GM12878 (cell line): ENCODE data around the gene FUT7. TPM values are rescaled to one million over a fixed set of nuclear protein-coding genes. Genes with fewer than 3 reads are reported as not detected.

Experiments used
- ATAC-seq: fragments of 200-7000 bp; cut with Tn5 transposase; 3 replicates; pipeline ENCODE4 v1.9.1; 2020; ENCODE audit warnings: mild to moderate bottlenecking, moderate library complexity
- BruUV-seq: library from RNA; stranded (reverse); fragments of 400-500 nt; replicated peaks from 2 replicates; lab custom pipeline; 2021; lab: Mats Ljungman, UMichigan
- CTCF ChIA-PET: fragments of 300-600 bp; sonication (Branson Sonifier 250); formaldehyde crosslinking; extraction: SDS; loops from one replicate; lab custom pipeline; 2021; ENCODE audit warnings: inconsistent platforms; lab: Yijun Ruan, JAX
- POLR2A ChIA-PET: fragments of 350-600 bp; formaldehyde crosslinking; extraction: SDS; loops from one replicate; lab custom pipeline; 2021; ENCODE audit warnings: inconsistent platforms; lab: Charles Lee
- RAD21 ChIA-PET: fragments of 300-600 bp; sonication (Branson Sonifier 250); formaldehyde crosslinking; loops from one replicate; lab custom pipeline; 2023; ENCODE audit warnings: antibody characterized with exemption; ENCODE audit not compliant: unreplicated experiment; lab: Charles Lee
- SMC1A ChIA-PET: fragments of 300-600 bp; sonication (Branson Sonifier 250); formaldehyde crosslinking; loops from one replicate; lab custom pipeline; 2023; ENCODE audit not compliant: unreplicated experiment, uncharacterized antibody; lab: Charles Lee
- DNase-seq: peaks from one replicate; pipeline ENCODE4 v3.0.0-alpha.2; 2011; ENCODE audit warnings: low read depth, low spot score
- FAIRE-seq: peaks from 3 replicates; lab custom pipeline; 2011; peaks lifted over from hg19 to GRCh38; lab: Jason Lieb, UNC
- H2AFZ ChIP-seq: 2 replicates; pipeline ENCODE4 v1.6.0; 2011; ENCODE audit warnings: low read depth, low read length, control low read depth; ENCODE audit not compliant: control insufficient read depth
- H3K27ac ChIP-seq: 2 replicates; pipeline ENCODE4 v1.5.1; 2011; ENCODE audit warnings: control low read depth; ENCODE audit not compliant: control insufficient read depth, insufficient read depth
- H3K27me3 ChIP-seq, 2 experiments: replicated peaks in 1 of 2; 2 replicates each; pipeline versions ENCODE4 v1.6.0 to v1.6.1; 2011; ENCODE audit warnings: low read length in 1 of 2; ENCODE audit not compliant: control insufficient read depth in 2 of 2, insufficient read depth in 2 of 2
- H3K36me3 ChIP-seq, 2 experiments: 2 replicates each; pipeline ENCODE4 v1.5.1; 2011; ENCODE audit warnings: low read length in 1 of 2; ENCODE audit not compliant: control insufficient read depth in 2 of 2, insufficient read depth in 2 of 2
- H3K4me1 ChIP-seq: 2 replicates; pipeline ENCODE4 v1.6.1; 2011; ENCODE audit warnings: mild to moderate bottlenecking, low read length, moderate library complexity, mixed read lengths; ENCODE audit not compliant: control insufficient read depth, insufficient read depth
- H3K4me2 ChIP-seq: 2 replicates; pipeline ENCODE4 v1.6.0; 2011; ENCODE audit warnings: control low read depth; ENCODE audit not compliant: control insufficient read depth, insufficient read depth
- H3K4me3 ChIP-seq: fragments of 200-600 bp; sonication (generic); 2 replicates; pipeline ENCODE4 v1.5.1; 2016
- H3K79me2 ChIP-seq: 2 replicates; pipeline ENCODE4 v1.6.0; 2011; ENCODE audit warnings: low read length; ENCODE audit not compliant: control insufficient read depth, insufficient read depth
- H3K9ac ChIP-seq: 2 replicates; pipeline ENCODE4 v1.8.0; 2011; ENCODE audit warnings: low read length, control low read depth, mixed read lengths; ENCODE audit not compliant: control insufficient read depth, insufficient read depth
- H3K9me3 ChIP-seq: replicated peaks from 3 replicates; pipeline ENCODE4 v1.5.1; 2011; ENCODE audit warnings: mild to moderate bottlenecking, low read length; ENCODE audit not compliant: control insufficient read depth, insufficient read depth
- H4K20me1 ChIP-seq: 2 replicates; pipeline ENCODE4 v1.6.0; 2011; ENCODE audit not compliant: control insufficient read depth, insufficient read depth
- EGR1 ChIP-seq, 2 experiments: IDR thresholded peaks; 1 replicate in 1 of 2; 2 replicates in 1 of 2; pipeline ENCODE4 v1.6.1; 2011 to 2012; ENCODE audit warnings: low read depth in 2 of 2, low read length in 2 of 2, borderline replicate concordance in 1 of 2, mild to moderate bottlenecking in 1 of 2, moderate library complexity in 1 of 2
- MXI1 ChIP-seq: fragments of 150-350 bp; IDR thresholded peaks from 2 replicates; pipeline ENCODE4 v1.6.1; 2011; ENCODE audit warnings: low read depth, mild to moderate bottlenecking, inconsistent platforms, low read length, improper control_type of control experiment
- RUNX3 ChIP-seq: IDR thresholded peaks from 2 replicates; pipeline ENCODE4 v1.6.1; 2012; ENCODE audit warnings: low read length, inconsistent platforms
- WGBS: methylation state at CpG from one replicate; pipeline ENCODE4 v1.1.6; 2016; ENCODE audit warnings: low lambda C conversion rate; ENCODE audit not compliant: insufficient replicate concordance, insufficient coverage; ENCODE audit errors: missing lambda C conversion rate; 5-methylcytosine and 5-hydroxymethylcytosine counted together
- in situ Hi-C: fragments of 300-500 bp; cut with MboI; formaldehyde crosslinking; loops from 9 replicates; pipeline ENCODE4 v1.14.3; 2018; ENCODE audit warnings: mixed read lengths
- intact Hi-C: fragments of 100-400 bp; cut with micrococcal nuclease; formaldehyde crosslinking; loops from one replicate; pipeline ENCODE4 v1.14.2; 2022; ENCODE audit not compliant: unreplicated experiment
- polyA plus RNA-seq, 11 experiments: library from polyadenylated mRNA; depleted of rRNA in 4 of 11; unstranded in 6 of 11; stranded (reverse) in 5 of 11; fragments of >200 nt; fragmentation: Nextera tagmentation in 4 of 11; fragmentation: Illumina TruSeq in 1 of 11; extraction: Ambion mirVana in 4 of 11; extraction: Trizol in 1 of 11; gene quantifications; 1 replicate in 1 of 11; 2 replicates in 10 of 11; pipeline versions ENCODE4 v1.2.1 to v1.2.3, GENCODE V29; 2011 to 2016; ENCODE audit warnings: inconsistent platforms in 2 of 11, missing spikeins in 2 of 11, low read depth in 1 of 11
- total RNA-seq, 4 experiments: library from RNA; depleted of rRNA in 3 of 4; stranded (reverse); fragments of >200 nt in 3 of 4; fragmentation: Illumina TruSeq in 1 of 4; extraction: Trizol in 1 of 4; gene quantifications; 2 replicates each; pipeline versions ENCODE4 v1.2.1 to v1.2.3, GENCODE V29; 2013 to 2021
- TF ChIP-seq, protein P1 (sequence below): IDR thresholded peaks from 2 replicates; pipeline ENCODE4 v1.6.1; 2011; ENCODE audit warnings: borderline replicate concordance, low read depth, mild to moderate bottlenecking, moderate library complexity, low read length; ENCODE audit not compliant: insufficient read depth, poor library complexity, severe bottlenecking

FUT7 gene
- total and polyA plus RNA-seq, 10 of the 15 experiments (the other 5 are each of a cell fraction or from before 2014, with no cell fraction given) = 0.04 to 0.62 (median 0.20) TPM; not detected in 2

DNA sequence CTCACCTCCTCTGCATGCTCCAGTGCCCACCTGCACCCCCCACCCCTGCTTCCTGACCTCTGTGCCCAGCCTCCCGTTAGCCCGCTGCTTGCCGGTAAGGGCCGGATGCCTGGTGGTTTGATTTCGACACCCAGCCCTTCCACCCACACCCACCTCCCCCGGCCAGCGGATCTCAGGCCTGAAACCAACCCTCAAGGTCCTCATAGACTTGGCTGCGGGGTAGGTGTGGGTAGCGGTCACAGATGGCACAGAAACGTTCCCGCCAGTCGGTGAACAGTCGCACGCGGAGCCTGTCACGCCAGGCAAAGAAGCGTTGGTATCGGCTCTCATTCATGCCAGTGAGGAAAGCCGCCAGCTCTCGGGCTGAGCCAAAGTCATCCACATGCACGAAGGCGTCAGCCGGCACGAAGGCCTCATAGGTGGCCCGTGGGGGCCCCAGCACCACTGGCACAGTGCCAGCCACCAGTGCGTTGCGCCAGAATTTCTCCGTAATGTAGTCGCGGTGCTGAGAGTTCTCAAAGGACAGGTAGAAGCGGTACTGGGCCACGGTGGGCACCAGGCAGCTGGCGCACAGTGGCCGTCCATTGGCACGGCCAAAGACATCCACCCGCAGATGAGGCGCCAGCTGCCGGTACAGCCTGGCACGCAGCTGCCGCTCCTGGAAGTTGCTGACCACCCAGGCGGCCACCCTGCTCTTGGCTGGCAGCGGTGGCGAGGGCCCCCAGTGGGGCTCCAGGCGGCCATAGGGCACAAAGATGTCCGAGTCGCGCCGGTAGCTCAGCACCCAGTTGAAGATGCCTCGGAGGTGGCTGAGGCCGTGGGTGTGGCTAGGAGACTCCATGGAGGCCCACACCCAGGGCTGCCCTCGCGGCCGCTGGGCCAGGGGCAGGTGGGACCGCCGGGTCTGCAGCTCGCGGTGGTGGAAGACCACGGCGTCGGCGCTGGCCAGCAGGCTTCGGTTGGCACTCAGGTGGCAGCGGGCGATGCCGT, 1.1 kb downstream of the FUT7 start:
- TF ChIP-seq, protein P1, sequence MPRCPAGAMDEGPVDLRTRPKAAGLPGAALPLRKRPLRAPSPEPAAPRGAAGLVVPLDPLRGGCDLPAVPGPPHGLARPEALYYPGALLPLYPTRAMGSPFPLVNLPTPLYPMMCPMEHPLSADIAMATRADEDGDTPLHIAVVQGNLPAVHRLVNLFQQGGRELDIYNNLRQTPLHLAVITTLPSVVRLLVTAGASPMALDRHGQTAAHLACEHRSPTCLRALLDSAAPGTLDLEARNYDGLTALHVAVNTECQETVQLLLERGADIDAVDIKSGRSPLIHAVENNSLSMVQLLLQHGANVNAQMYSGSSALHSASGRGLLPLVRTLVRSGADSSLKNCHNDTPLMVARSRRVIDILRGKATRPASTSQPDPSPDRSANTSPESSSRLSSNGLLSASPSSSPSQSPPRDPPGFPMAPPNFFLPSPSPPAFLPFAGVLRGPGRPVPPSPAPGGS = no peak
- TF ChIP-seq MXI1 = no peak
- peak; percentile 55 for TF ChIP-seq RUNX3
- peak in 1 of 2 experiments; percentile 61; a peak in 2 of 3 replicates for TF ChIP-seq EGR1 (IDR thresholded peaks at IDR 0.05; ENCODE audit: borderline replicate concordance in 1 of 2, low read depth in 2 of 2, low read length in 2 of 2)
- TF ChIP-seq, all 136 proteins: peak for 2
- CTCF ChIA-PET = interaction anchor here (1.1 to 4.7 kb wide), 13 partner anchors 16 to 243 kb away, joined by 4 to 65 read pairs (median 7); partner anchors contain the start of genes AJM1, C8G, CLIC3 and PAXX
- in situ Hi-C loops = no loop called here
- no peak for FAIRE-seq
- peak; percentile 42 for DNase-seq
- POLR2A ChIA-PET = interaction anchor here (0.5 kb wide), 1 partner anchor 11 kb away, joined by 4 read pairs; no protein-coding TSS in a partner anchor
- ATAC-seq = no peak
- SMC1A ChIA-PET = interaction anchor here (2.1 to 5.2 kb wide), 2 partner anchors 83 kb away, joined by 14 to 77 read pairs; no protein-coding TSS in a partner anchor
- Histone ChIP-seq H3K36me3 (no peaks in the 10 kb centered on the region), H3K79me2 (no peaks in the 10 kb centered on the region), H3K9ac (no peak overlapping the region), H4K20me1 (no peaks in the 10 kb centered on the region), H3K9me3 (no peaks in the 10 kb centered on the region), H3K27ac (no peak overlapping the region), H3K4me1 (peaks cover 50% of the 10 kb centered on the region), H3K4me2 (peak overlapping the region; percentile 30; the same call in 1 of the 2 replicates), H3K27me3 (peaks cover 0 to 2% of the 10 kb centered on the region in 2 experiments; a peak in 2 of 4 replicates), H2AFZ (no peak overlapping the region), H3K4me3 (no peak overlapping the region)
- 3% methylated on average over 65 of the region's 65 CpGs for WGBS
- BruUV-seq = no TSS peak
- RAD21 ChIA-PET = interaction anchor here (0.5 to 2.1 kb wide), 4 partner anchors 37 to 264 kb away, joined by 3 to 15 read pairs (median 4); no protein-coding TSS in a partner anchor
- intact Hi-C loops = no loop called here
